Measurements from ENCODE around the gene DROSHA. TPM values are rescaled to one million over a fixed set of nuclear protein-coding genes. Genes with fewer than 3 reads are reported as not detected.

Gene DROSHA
- polyA plus RNA-seq, 1 donor (not counting 4 experiments of a cell fraction or from before 2014, with no cell fraction given): 39.9 TPM

- no peak overlapping the region for H3K27ac ChIP-seq (ENCODE audit: control insufficient read depth, insufficient read depth, low read length)
- H3K4me2 ChIP-seq (ENCODE audit: control insufficient read depth, extremely low read depth, insufficient read depth, low read depth, low read length): no peak overlapping the region
- no peak overlapping the region for H3K4me3 ChIP-seq (ENCODE audit: control insufficient read depth in 2 of 3, extremely low read depth in 1 of 3, insufficient read depth in 2 of 3, low read depth in 1 of 3, low read length in 3 of 3)
- H3K36me3 ChIP-seq (ENCODE audit: control insufficient read depth in 2 of 2, extremely low read depth in 1 of 2, insufficient read depth in 2 of 2, low read length in 2 of 2): peaks cover 10% of the 10 kb centered on the region in 2 experiments
- dilution Hi-C loops (cut with MboI; ENCODE audit: extremely low pct_ligation_motif_present, low sequenced_read_pairs): no loop called here
- H3K4me1 ChIP-seq (ENCODE audit: control insufficient read depth, extremely low read depth, insufficient read depth, low read length): peaks cover 5% of the 10 kb centered on the region
- H4K20me1 ChIP-seq (ENCODE audit: control insufficient read depth, extremely low read depth, insufficient read depth, low read length): no peaks in the 10 kb centered on the region
- no peaks in the 10 kb centered on the region for H3K9me1 ChIP-seq (ENCODE audit: control insufficient read depth, extremely low read depth, insufficient read depth, low read length)
- H2AFZ ChIP-seq (ENCODE audit: control insufficient read depth, low read length): no peak overlapping the region
- DNase-seq (ENCODE audit: low read depth, low spot score) (no peak), FAIRE-seq (no peak)
- TF ChIP-seq EZH2 (IDR thresholded peaks at IDR 0.05; ENCODE audit: low read length): no peak
- TF ChIP-seq, protein P1, sequence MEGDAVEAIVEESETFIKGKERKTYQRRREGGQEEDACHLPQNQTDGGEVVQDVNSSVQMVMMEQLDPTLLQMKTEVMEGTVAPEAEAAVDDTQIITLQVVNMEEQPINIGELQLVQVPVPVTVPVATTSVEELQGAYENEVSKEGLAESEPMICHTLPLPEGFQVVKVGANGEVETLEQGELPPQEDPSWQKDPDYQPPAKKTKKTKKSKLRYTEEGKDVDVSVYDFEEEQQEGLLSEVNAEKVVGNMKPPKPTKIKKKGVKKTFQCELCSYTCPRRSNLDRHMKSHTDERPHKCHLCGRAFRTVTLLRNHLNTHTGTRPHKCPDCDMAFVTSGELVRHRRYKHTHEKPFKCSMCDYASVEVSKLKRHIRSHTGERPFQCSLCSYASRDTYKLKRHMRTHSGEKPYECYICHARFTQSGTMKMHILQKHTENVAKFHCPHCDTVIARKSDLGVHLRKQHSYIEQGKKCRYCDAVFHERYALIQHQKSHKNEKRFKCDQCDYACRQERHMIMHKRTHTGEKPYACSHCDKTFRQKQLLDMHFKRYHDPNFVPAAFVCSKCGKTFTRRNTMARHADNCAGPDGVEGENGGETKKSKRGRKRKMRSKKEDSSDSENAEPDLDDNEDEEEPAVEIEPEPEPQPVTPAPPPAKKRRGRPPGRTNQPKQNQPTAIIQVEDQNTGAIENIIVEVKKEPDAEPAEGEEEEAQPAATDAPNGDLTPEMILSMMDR (optimal IDR thresholded peaks at IDR 0.05 in 1 of 3, IDR thresholded peaks at IDR 0.05 in 1 of 3, conservative IDR thresholded peaks at IDR 0.05 in 1 of 3; ENCODE audit: extremely low read depth in 1 of 3, insufficient read depth in 2 of 3, low read length in 3 of 3): no peak
- H3K27me3 ChIP-seq (ENCODE audit: control insufficient read depth, extremely low read depth, insufficient read depth, low read length): no peaks in the 10 kb centered on the region
- H3K9ac ChIP-seq (ENCODE audit: control insufficient read depth, extremely low read depth, insufficient read depth, low read length): no peak overlapping the region
- H3K79me2 ChIP-seq (ENCODE audit: control insufficient read depth, insufficient read depth, low read length): peaks cover 17% of the 10 kb centered on the region
- no peaks in the 10 kb centered on the region for H3K9me3 ChIP-seq (ENCODE audit: control insufficient read depth, low read depth, low read length)
Observed at GRCh38 chr5:31537851-31538250, 6.0 kb upstream of the DROSHA start.

DNA sequence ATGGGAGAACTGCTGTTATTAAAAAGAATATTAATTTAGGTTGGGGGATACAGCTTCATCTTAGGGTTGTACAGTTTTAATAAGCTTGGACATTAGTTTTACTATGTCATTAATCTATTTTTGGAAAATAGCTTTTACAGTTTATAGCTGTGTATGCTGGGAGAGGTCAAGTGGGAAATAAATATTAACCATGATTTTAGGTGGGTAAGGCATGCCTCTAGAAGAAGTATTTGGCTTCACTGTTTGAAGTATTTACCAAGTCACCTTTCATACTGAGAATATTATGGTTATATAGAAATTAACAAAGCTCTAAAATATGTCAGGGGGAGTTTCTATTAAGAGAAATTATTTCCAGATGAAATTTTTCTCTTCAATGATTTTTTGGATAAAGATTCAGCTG is 5.5 kb upstream of the DROSHA start:
- Histone ChIP-seq H3K4me1 (ENCODE audit: control insufficient read depth, extremely low read depth, insufficient read depth, low read length) (peaks cover 5% of the 10 kb centered on the region), H3K9ac (ENCODE audit: control insufficient read depth, extremely low read depth, insufficient read depth, low read length) (no peak overlapping the region), H2AFZ (ENCODE audit: control insufficient read depth, low read length) (no peak overlapping the region), H3K4me3 (ENCODE audit: control insufficient read depth in 2 of 3, extremely low read depth in 1 of 3, insufficient read depth in 2 of 3, low read depth in 1 of 3, low read length in 3 of 3) (no peak overlapping the region), H4K20me1 (ENCODE audit: control insufficient read depth, extremely low read depth, insufficient read depth, low read length) (no peaks in the 10 kb centered on the region), H3K4me2 (ENCODE audit: control insufficient read depth, extremely low read depth, insufficient read depth, low read depth, low read length) (no peak overlapping the region), H3K27ac (ENCODE audit: control insufficient read depth, insufficient read depth, low read length) (no peak overlapping the region), H3K9me3 (ENCODE audit: control insufficient read depth, low read depth, low read length) (no peaks in the 10 kb centered on the region), H3K9me1 (ENCODE audit: control insufficient read depth, extremely low read depth, insufficient read depth, low read length) (no peaks in the 10 kb centered on the region), H3K27me3 (ENCODE audit: control insufficient read depth, extremely low read depth, insufficient read depth, low read length) (no peaks in the 10 kb centered on the region), H3K36me3 (ENCODE audit: control insufficient read depth in 2 of 2, extremely low read depth in 1 of 2, insufficient read depth in 2 of 2, low read length in 2 of 2) (peaks cover 9 to 10% of the 10 kb centered on the region in 2 experiments), H3K79me2 (ENCODE audit: control insufficient read depth, insufficient read depth, low read length) (peaks cover 22% of the 10 kb centered on the region)
- TF ChIP-seq, protein P1 (optimal IDR thresholded peaks at IDR 0.05 in 1 of 3, IDR thresholded peaks at IDR 0.05 in 1 of 3, conservative IDR thresholded peaks at IDR 0.05 in 1 of 3; ENCODE audit: extremely low read depth in 1 of 3, insufficient read depth in 2 of 3, low read length in 3 of 3): no peak
- no peak for TF ChIP-seq EZH2 (IDR thresholded peaks at IDR 0.05; ENCODE audit: low read length)
- FAIRE-seq (no peak), DNase-seq (ENCODE audit: low read depth, low spot score) (no peak)
- dilution Hi-C loops (cut with MboI; ENCODE audit: extremely low pct_ligation_motif_present, low sequenced_read_pairs): no loop called here

All from keratinocyte (primary cell).